HEK293 (cell line): ENCODE results near the gene SLC25A1.
A peak's percentile ranks its signal among the peaks of the same experiment; 100 is the strongest.

Experiments
- KLF16 ChIP-seq: fragments of 450-650 bp; formaldehyde crosslinking; IDR thresholded peaks from 2 replicates; pipeline ENCODE4 v1.5.1; 2017; ENCODE audit warnings: missing biosample characterization, missing genetic modification characterization
- SP7 ChIP-seq: fragments of 450-650 bp; formaldehyde crosslinking; IDR thresholded peaks from 2 replicates; pipeline ENCODE4 v1.5.1; 2016; ENCODE audit warnings: missing biosample characterization, missing genetic modification characterization
- WT1 ChIP-seq: fragments of 450-650 bp; formaldehyde crosslinking; IDR thresholded peaks from 2 replicates; pipeline ENCODE4 v1.5.1; 2016; ENCODE audit warnings: missing biosample characterization, missing genetic modification characterization
- YY2 ChIP-seq: fragments of 450-650 bp; formaldehyde crosslinking; IDR thresholded peaks from 2 replicates; pipeline ENCODE4 v1.5.1; 2016; ENCODE audit warnings: missing biosample characterization, missing genetic modification characterization
- ZBTB17 ChIP-seq: fragments of 450-650 bp; formaldehyde crosslinking; IDR thresholded peaks from 2 replicates; pipeline ENCODE4 v1.5.1; 2016; ENCODE audit warnings: missing biosample characterization, missing genetic modification characterization
- ZFP3 ChIP-seq: fragments of 450-650 bp; formaldehyde crosslinking; IDR thresholded peaks from 2 replicates; pipeline ENCODE4 v1.5.1; 2016; ENCODE audit warnings: low read depth, missing biosample characterization, missing genetic modification characterization
- ZFP69B ChIP-seq: fragments of 450-650 bp; formaldehyde crosslinking; IDR thresholded peaks from 2 replicates; pipeline ENCODE4 v1.5.1; 2016; ENCODE audit warnings: missing biosample characterization, missing genetic modification characterization
- ZNF133 ChIP-seq: fragments of 450-650 bp; formaldehyde crosslinking; IDR thresholded peaks from 2 replicates; pipeline ENCODE4 v1.5.1; 2016; ENCODE audit warnings: missing biosample characterization, missing genetic modification characterization
- ZNF138 ChIP-seq: fragments of 450-650 bp; formaldehyde crosslinking; IDR thresholded peaks from 2 replicates; pipeline ENCODE4 v1.5.1; 2016; ENCODE audit warnings: missing biosample characterization, missing genetic modification characterization, borderline replicate concordance
- ZNF211 ChIP-seq: fragments of 450-650 bp; formaldehyde crosslinking; IDR thresholded peaks from 2 replicates; pipeline ENCODE4 v1.5.1; 2016; ENCODE audit warnings: low read depth, missing biosample characterization, missing genetic modification characterization
- ZNF221 ChIP-seq: fragments of 450-650 bp; formaldehyde crosslinking; IDR thresholded peaks from 2 replicates; pipeline ENCODE4 v1.5.1; 2017; ENCODE audit warnings: missing biosample characterization, missing genetic modification characterization, borderline replicate concordance
- ZNF350 ChIP-seq: fragments of 450-650 bp; formaldehyde crosslinking; IDR thresholded peaks from 2 replicates; pipeline ENCODE4 v1.5.0; 2017; ENCODE audit warnings: missing biosample characterization, mild to moderate bottlenecking, missing genetic modification characterization
- ZNF366 ChIP-seq: fragments of 450-650 bp; formaldehyde crosslinking; conservative IDR thresholded peaks from 2 replicates; pipeline ENCODE4 v1.5.1; 2016; ENCODE audit warnings: missing biosample characterization, missing genetic modification characterization
- ZNF521 ChIP-seq: fragments of 450-650 bp; formaldehyde crosslinking; IDR thresholded peaks from 2 replicates; pipeline ENCODE4 v1.5.1; 2017; ENCODE audit warnings: missing biosample characterization, mild to moderate bottlenecking, missing genetic modification characterization
- ZNF555 ChIP-seq: fragments of 450-650 bp; formaldehyde crosslinking; conservative IDR thresholded peaks from 2 replicates; pipeline ENCODE4 v1.5.1; 2017; ENCODE audit warnings: missing biosample characterization, mild to moderate bottlenecking, missing genetic modification characterization, inconsistent platforms
- ZNF558 ChIP-seq: fragments of 450-650 bp; formaldehyde crosslinking; IDR thresholded peaks from 2 replicates; pipeline ENCODE4 v1.5.1; 2016; ENCODE audit warnings: missing biosample characterization, missing genetic modification characterization
- ZNF660 ChIP-seq: fragments of 450-650 bp; IDR thresholded peaks from 2 replicates; pipeline ENCODE4 v1.5.1; 2018; ENCODE audit warnings: missing biosample characterization, mild to moderate bottlenecking, missing genetic modification characterization
- ZNF701 ChIP-seq: fragments of 450-650 bp; formaldehyde crosslinking; IDR thresholded peaks from 2 replicates; pipeline ENCODE4 v1.5.1; 2016; ENCODE audit warnings: missing biosample characterization, missing genetic modification characterization
- ZNF785 ChIP-seq: fragments of 450-650 bp; formaldehyde crosslinking; IDR thresholded peaks from 2 replicates; pipeline ENCODE4 v1.5.1; 2016; ENCODE audit warnings: missing biosample characterization, missing genetic modification characterization
- ZSCAN30 ChIP-seq: fragments of 450-650 bp; IDR thresholded peaks from 2 replicates; pipeline ENCODE4 v1.5.1; 2018; ENCODE audit warnings: missing biosample characterization, mild to moderate bottlenecking, missing genetic modification characterization, moderate library complexity
- TF ChIP-seq, protein P1 (sequence below): fragments of 450-650 bp; formaldehyde crosslinking; IDR thresholded peaks from 2 replicates; pipeline ENCODE4 v1.5.1; 2016; ENCODE audit warnings: missing biosample characterization, missing genetic modification characterization
- TF ChIP-seq, protein P2 (sequence below): fragments of 450-650 bp; formaldehyde crosslinking; IDR thresholded peaks from 2 replicates; pipeline ENCODE4 v1.5.1; 2016; ENCODE audit warnings: missing biosample characterization, missing genetic modification characterization
- TF ChIP-seq, protein P3 (sequence below): fragments of 450-650 bp; IDR thresholded peaks from 2 replicates; pipeline ENCODE4 v1.5.1; 2018; ENCODE audit warnings: missing biosample characterization, mild to moderate bottlenecking, missing genetic modification characterization
- TF ChIP-seq, protein P4 (sequence below): fragments of 450-650 bp; formaldehyde crosslinking; IDR thresholded peaks from 2 replicates; pipeline ENCODE4 v1.5.1; 2017; ENCODE audit warnings: missing biosample characterization, missing genetic modification characterization
- TF ChIP-seq, protein P5 (sequence below): fragments of 450-650 bp; formaldehyde crosslinking; IDR thresholded peaks from 2 replicates; pipeline ENCODE4 v1.5.1; 2016; ENCODE audit warnings: missing biosample characterization, missing genetic modification characterization, low read depth
- TF ChIP-seq, protein P6 (sequence below): fragments of 450-650 bp; formaldehyde crosslinking; IDR thresholded peaks from 2 replicates; pipeline ENCODE4 v1.5.1; 2016; ENCODE audit warnings: missing biosample characterization, missing genetic modification characterization
- TF ChIP-seq, protein P7 (sequence below): fragments of 450-650 bp; formaldehyde crosslinking; IDR thresholded peaks from 2 replicates; pipeline ENCODE4 v1.5.1; 2016; ENCODE audit warnings: missing biosample characterization, missing genetic modification characterization

The SLC25A1 gene

DNA sequence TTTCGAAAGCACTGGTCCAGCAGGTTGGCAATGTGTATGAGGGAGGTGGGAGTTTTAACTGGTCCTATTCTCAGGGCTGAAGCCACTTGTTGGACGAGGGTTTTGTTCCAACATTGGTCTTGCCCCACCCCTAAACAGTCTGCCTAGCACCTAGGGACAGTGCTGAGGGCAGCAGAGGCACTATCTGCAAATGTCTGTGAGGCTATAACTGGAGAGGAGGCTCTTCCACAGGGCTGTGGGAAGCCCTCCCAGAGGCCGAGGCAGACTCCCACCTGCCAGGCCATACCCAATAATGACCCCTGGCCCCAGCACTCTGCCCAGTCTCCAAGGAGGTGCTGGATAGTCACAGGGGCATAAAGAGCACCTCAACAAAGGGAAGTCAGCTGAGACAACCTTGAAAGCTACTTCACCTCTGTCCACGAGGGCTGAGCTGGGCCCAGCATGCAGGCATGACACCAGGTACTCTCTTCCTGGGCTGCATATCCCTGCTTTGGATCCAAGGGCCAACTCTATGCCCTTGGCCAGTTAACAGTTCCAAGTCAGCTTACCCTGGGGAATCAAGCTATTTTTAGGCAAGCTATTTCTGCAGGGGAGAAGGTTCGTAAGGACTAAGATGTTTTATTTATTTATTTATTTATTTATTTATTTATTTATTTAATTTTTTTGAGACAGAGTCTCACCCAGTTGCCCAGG, 40.2 kb upstream of the SLC25A1 start (continued):
- no peak for TF ChIP-seq ZNF350 (tag by site-specific recombination)
- TF ChIP-seq ZNF558 (tag by site-specific recombination): peak; percentile 92
- TF ChIP-seq, protein P1, sequence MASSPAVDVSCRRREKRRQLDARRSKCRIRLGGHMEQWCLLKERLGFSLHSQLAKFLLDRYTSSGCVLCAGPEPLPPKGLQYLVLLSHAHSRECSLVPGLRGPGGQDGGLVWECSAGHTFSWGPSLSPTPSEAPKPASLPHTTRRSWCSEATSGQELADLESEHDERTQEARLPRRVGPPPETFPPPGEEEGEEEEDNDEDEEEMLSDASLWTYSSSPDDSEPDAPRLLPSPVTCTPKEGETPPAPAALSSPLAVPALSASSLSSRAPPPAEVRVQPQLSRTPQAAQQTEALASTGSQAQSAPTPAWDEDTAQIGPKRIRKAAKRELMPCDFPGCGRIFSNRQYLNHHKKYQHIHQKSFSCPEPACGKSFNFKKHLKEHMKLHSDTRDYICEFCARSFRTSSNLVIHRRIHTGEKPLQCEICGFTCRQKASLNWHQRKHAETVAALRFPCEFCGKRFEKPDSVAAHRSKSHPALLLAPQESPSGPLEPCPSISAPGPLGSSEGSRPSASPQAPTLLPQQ (tag by site-specific recombination): no peak
- TF ChIP-seq ZNF555: peak; percentile 92
- TF ChIP-seq, protein P2, sequence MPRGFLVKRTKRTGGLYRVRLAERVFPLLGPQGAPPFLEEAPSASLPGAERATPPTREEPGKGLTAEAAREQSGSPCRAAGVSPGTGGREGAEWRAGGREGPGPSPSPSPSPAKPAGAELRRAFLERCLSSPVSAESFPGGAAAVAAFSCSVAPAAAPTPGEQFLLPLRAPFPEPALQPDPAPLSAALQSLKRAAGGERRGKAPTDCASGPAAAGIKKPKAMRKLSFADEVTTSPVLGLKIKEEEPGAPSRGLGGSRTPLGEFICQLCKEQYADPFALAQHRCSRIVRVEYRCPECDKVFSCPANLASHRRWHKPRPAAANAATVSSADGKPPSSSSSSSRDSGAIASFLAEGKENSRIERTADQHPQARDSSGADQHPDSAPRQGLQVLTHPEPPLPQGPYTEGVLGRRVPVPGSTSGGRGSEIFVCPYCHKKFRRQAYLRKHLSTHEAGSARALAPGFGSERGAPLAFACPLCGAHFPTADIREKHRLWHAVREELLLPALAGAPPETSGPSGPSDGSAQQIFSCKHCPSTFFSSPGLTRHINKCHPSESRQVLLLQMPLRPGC (tag by site-specific recombination): no peak
- TF ChIP-seq, protein P3, sequence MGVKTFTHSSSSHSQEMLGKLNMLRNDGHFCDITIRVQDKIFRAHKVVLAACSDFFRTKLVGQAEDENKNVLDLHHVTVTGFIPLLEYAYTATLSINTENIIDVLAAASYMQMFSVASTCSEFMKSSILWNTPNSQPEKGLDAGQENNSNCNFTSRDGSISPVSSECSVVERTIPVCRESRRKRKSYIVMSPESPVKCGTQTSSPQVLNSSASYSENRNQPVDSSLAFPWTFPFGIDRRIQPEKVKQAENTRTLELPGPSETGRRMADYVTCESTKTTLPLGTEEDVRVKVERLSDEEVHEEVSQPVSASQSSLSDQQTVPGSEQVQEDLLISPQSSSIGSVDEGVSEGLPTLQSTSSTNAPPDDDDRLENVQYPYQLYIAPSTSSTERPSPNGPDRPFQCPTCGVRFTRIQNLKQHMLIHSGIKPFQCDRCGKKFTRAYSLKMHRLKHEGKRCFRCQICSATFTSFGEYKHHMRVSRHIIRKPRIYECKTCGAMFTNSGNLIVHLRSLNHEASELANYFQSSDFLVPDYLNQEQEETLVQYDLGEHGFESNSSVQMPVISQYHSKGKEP (tag by site-specific recombination): no peak
- TF ChIP-seq, protein P4, sequence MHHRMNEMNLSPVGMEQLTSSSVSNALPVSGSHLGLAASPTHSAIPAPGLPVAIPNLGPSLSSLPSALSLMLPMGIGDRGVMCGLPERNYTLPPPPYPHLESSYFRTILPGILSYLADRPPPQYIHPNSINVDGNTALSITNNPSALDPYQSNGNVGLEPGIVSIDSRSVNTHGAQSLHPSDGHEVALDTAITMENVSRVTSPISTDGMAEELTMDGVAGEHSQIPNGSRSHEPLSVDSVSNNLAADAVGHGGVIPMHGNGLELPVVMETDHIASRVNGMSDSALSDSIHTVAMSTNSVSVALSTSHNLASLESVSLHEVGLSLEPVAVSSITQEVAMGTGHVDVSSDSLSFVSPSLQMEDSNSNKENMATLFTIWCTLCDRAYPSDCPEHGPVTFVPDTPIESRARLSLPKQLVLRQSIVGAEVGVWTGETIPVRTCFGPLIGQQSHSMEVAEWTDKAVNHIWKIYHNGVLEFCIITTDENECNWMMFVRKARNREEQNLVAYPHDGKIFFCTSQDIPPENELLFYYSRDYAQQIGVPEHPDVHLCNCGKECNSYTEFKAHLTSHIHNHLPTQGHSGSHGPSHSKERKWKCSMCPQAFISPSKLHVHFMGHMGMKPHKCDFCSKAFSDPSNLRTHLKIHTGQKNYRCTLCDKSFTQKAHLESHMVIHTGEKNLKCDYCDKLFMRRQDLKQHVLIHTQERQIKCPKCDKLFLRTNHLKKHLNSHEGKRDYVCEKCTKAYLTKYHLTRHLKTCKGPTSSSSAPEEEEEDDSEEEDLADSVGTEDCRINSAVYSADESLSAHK: peak; percentile 54; the same call in 1 of the 2 replicates
- TF ChIP-seq ZBTB17 (tag by site-specific recombination): no peak
- TF ChIP-seq, protein P5, sequence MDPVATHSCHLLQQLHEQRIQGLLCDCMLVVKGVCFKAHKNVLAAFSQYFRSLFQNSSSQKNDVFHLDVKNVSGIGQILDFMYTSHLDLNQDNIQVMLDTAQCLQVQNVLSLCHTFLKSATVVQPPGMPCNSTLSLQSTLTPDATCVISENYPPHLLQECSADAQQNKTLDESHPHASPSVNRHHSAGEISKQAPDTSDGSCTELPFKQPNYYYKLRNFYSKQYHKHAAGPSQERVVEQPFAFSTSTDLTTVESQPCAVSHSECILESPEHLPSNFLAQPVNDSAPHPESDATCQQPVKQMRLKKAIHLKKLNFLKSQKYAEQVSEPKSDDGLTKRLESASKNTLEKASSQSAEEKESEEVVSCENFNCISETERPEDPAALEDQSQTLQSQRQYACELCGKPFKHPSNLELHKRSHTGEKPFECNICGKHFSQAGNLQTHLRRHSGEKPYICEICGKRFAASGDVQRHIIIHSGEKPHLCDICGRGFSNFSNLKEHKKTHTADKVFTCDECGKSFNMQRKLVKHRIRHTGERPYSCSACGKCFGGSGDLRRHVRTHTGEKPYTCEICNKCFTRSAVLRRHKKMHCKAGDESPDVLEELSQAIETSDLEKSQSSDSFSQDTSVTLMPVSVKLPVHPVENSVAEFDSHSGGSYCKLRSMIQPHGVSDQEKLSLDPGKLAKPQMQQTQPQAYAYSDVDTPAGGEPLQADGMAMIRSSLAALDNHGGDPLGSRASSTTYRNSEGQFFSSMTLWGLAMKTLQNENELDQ (tag by site-specific recombination): no peak
- TF ChIP-seq ZNF133 (tag by site-specific recombination): no peak
- TF ChIP-seq, protein P6, sequence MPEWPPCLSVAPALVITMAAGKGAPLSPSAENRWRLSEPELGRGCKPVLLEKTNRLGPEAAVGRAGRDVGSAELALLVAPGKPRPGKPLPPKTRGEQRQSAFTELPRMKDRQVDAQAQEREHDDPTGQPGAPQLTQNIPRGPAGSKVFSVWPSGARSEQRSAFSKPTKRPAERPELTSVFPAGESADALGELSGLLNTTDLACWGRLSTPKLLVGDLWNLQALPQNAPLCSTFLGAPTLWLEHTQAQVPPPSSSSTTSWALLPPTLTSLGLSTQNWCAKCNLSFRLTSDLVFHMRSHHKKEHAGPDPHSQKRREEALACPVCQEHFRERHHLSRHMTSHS (tag by site-specific recombination): no peak
- TF ChIP-seq ZNF221: peak; percentile 65; the same call in 1 of the 2 replicates
- TF ChIP-seq ZFP3 (tag by site-specific recombination): peak; percentile 36; the same call in 1 of the 2 replicates
- no peak for TF ChIP-seq ZNF701
- TF ChIP-seq YY2 (tag by site-specific recombination): no peak
- 0 out of 2 replicates have a peak, but pooled peaks have one; percentile 25 for TF ChIP-seq ZNF366 (tag by site-specific recombination)
- no peak for TF ChIP-seq ZSCAN30 (tag by site-specific recombination)
- no peak for TF ChIP-seq KLF16 (tag by site-specific recombination)
- no peak for TF ChIP-seq ZFP69B (tag by site-specific recombination)
- TF ChIP-seq ZNF785 (tag by site-specific recombination): no peak
- TF ChIP-seq ZNF138: peak; percentile 96
- TF ChIP-seq WT1 (tag by site-specific recombination): no peak
- TF ChIP-seq ZNF211 (tag by site-specific recombination): no peak
- TF ChIP-seq, protein P7, sequence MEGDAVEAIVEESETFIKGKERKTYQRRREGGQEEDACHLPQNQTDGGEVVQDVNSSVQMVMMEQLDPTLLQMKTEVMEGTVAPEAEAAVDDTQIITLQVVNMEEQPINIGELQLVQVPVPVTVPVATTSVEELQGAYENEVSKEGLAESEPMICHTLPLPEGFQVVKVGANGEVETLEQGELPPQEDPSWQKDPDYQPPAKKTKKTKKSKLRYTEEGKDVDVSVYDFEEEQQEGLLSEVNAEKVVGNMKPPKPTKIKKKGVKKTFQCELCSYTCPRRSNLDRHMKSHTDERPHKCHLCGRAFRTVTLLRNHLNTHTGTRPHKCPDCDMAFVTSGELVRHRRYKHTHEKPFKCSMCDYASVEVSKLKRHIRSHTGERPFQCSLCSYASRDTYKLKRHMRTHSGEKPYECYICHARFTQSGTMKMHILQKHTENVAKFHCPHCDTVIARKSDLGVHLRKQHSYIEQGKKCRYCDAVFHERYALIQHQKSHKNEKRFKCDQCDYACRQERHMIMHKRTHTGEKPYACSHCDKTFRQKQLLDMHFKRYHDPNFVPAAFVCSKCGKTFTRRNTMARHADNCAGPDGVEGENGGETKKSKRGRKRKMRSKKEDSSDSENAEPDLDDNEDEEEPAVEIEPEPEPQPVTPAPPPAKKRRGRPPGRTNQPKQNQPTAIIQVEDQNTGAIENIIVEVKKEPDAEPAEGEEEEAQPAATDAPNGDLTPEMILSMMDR: no peak
- no peak for TF ChIP-seq SP7 (tag by site-specific recombination)
- TF ChIP-seq ZNF521: no peak
- TF ChIP-seq ZNF660: no peak
